KG1 (cell line): ENCODE results near the gene OR11A1.

Source experiments
- DNase-seq: peaks from one replicate; lab custom pipeline; 2025; lab: John Stamatoyannopoulos, UW

Gene OR11A1

GRCh38 chr6:29456971-29457370, at the start of gene OR11A1, which contains the start of gene OR2H1:
Gene OR11A1 (minus strand): TSS chr6:29457071. CDS start chr6:29427641, 29,430 bp downstream.
Gene OR2H1 (plus strand): TSS chr6:29457155. CDS start chr6:29461770, 4,615 bp downstream.
- no peak for DNase-seq

GRCh38 chr6:29506446-29507067, 49.7 kb upstream of the OR11A1 start:
- DNase-seq, result no peak

- DNase-seq, result no peak
These were observed 48.9 kb upstream of the OR11A1 start for GRCh38 chr6:29505808-29506207.

- no peak for DNase-seq
These were observed 48.1 kb upstream of the OR11A1 start for GRCh38 chr6:29504961-29505360.

- DNase-seq, result no peak
These were observed 45.7 kb upstream of the OR11A1 start for GRCh38 chr6:29502597-29502996.

GRCh38 chr6:29502181-29502580, 45.3 kb upstream of the OR11A1 start:
- no peak for DNase-seq

- no peak for DNase-seq
These were observed 44.2 kb upstream of the OR11A1 start for GRCh38 chr6:29501106-29501505.

GRCh38 chr6:29500594-29500993, 43.7 kb upstream of the OR11A1 start:
- DNase-seq, result no peak

- no peak for DNase-seq
These were observed 42.8 kb upstream of the OR11A1 start for GRCh38 chr6:29499704-29500103.

GRCh38 chr6:29496961-29497360, 40.1 kb upstream of the OR11A1 start:
- DNase-seq, result no peak

GRCh38 chr6:29495571-29495970, 38.7 kb upstream of the OR11A1 start:
- DNase-seq, result no peak

- no peak for DNase-seq
These were observed 37.3 kb upstream of the OR11A1 start for GRCh38 chr6:29494131-29494530.

- no peak for DNase-seq
These were observed 36.4 kb upstream of the OR11A1 start for GRCh38 chr6:29493261-29493660.

GRCh38 chr6:29491574-29491973, 34.7 kb upstream of the OR11A1 start:
- DNase-seq, result no peak

- no peak for DNase-seq
These were observed 33.7 kb upstream of the OR11A1 start for GRCh38 chr6:29490552-29490951.

GRCh38 chr6:29490055-29490454, 33.2 kb upstream of the OR11A1 start:
- DNase-seq, result no peak

- DNase-seq, result no peak
These were observed 32.4 kb upstream of the OR11A1 start for GRCh38 chr6:29489286-29489685.

- no peak for DNase-seq
These were observed 32.0 kb upstream of the OR11A1 start for GRCh38 chr6:29488874-29489273.

- no peak for DNase-seq
These were observed 30.8 kb upstream of the OR11A1 start, which contains the start of gene MAS1L for GRCh38 chr6:29487660-29488059. Gene MAS1L (minus strand): TSS chr6:29487956. CDS start chr6:29487902, 54 bp downstream.

- DNase-seq, result no peak
These were observed 30.3 kb upstream of the OR11A1 start for GRCh38 chr6:29487131-29487530.

- DNase-seq, result no peak
These were observed 29.7 kb upstream of the OR11A1 start for GRCh38 chr6:29486577-29486976.

- DNase-seq, result no peak
These were observed 26.9 kb upstream of the OR11A1 start for GRCh38 chr6:29483735-29484134.

GRCh38 chr6:29483186-29483585, 26.3 kb upstream of the OR11A1 start:
- no peak for DNase-seq

- no peak for DNase-seq
These were observed 22.7 kb upstream of the OR11A1 start for GRCh38 chr6:29479560-29479959.
